Stimulated activated CD8-positive, alpha-beta memory T cell treated with anti-CD3 and anti-CD28 coated beads, Interleukin-2, amount 100 ng/mL, for 48 hours (primary cell): Measurements from ENCODE around the gene SIL1.
"Not testable (repeated sequence)": the region's sequence is repeated elsewhere in the genome, so short reads cannot be mapped to it uniquely, and the experiment has no call there.

Experiments used
- DNase-seq, 2 donors: peaks; one replicate each; pipeline ENCODE4 v3.0.0-alpha.2; 2020; ENCODE audit warnings: low read depth in 2 of 2

Gene SIL1

GRCh38 chr5:139177281-139177680, 20.9 kb downstream of the SIL1 start:
- DNase-seq = not testable (repeated sequence)

GRCh38 chr5:139174382-139174781, 23.8 kb downstream of the SIL1 start:
- DNase-seq = not testable (repeated sequence)

GRCh38 chr5:139171779-139172404, 26.3 kb downstream of the SIL1 start:
- DNase-seq = no peak

GRCh38 chr5:139167952-139168720, 30.0 kb downstream of the SIL1 start:
- DNase-seq = no peak

GRCh38 chr5:139167533-139167932, 30.6 kb downstream of the SIL1 start:
- no peak for DNase-seq

GRCh38 chr5:139167063-139167462, 31.1 kb downstream of the SIL1 start:
- no peak for DNase-seq

- not testable (repeated sequence) for DNase-seq
These were observed 33.3 kb downstream of the SIL1 start for GRCh38 chr5:139164897-139165296.

GRCh38 chr5:139164020-139164419, 34.1 kb downstream of the SIL1 start:
- DNase-seq = no peak

GRCh38 chr5:139162448-139162847, 35.7 kb downstream of the SIL1 start:
- DNase-seq = no peak

GRCh38 chr5:139158791-139159190, 39.4 kb downstream of the SIL1 start:
- DNase-seq = no peak

- no peak for DNase-seq
These were observed 40.6 kb downstream of the SIL1 start for GRCh38 chr5:139157556-139157955.

GRCh38 chr5:139156814-139157213, 41.4 kb downstream of the SIL1 start:
- DNase-seq = no peak

GRCh38 chr5:139155333-139155732, 42.8 kb downstream of the SIL1 start:
- no peak for DNase-seq

- no peak for DNase-seq
These were observed 46.3 kb downstream of the SIL1 start for GRCh38 chr5:139151902-139152301.

GRCh38 chr5:139150367-139150999, 47.7 kb downstream of the SIL1 start:
- no peak for DNase-seq

- no peak for DNase-seq
These were observed 48.5 kb downstream of the SIL1 start for GRCh38 chr5:139149477-139150199.

- no peak for DNase-seq
These were observed 49.2 kb downstream of the SIL1 start for GRCh38 chr5:139148986-139149385.

GRCh38 chr5:139148306-139148705, 49.9 kb downstream of the SIL1 start:
- DNase-seq = no peak

GRCh38 chr5:139147483-139148087, 50.6 kb downstream of the SIL1 start:
- no peak for DNase-seq

GRCh38 chr5:139146809-139147482, 51.2 kb downstream of the SIL1 start:
- DNase-seq = no peak
